Measurements from ENCODE around the gene DYNLT3. TPM values are rescaled to one million over a fixed set of nuclear protein-coding genes. Genes with fewer than 3 reads are reported as not detected.

Gene DYNLT3
- polyA plus RNA-seq, 4 donors: 39.0 to 51.3 (median 49.8) TPM

DNA sequence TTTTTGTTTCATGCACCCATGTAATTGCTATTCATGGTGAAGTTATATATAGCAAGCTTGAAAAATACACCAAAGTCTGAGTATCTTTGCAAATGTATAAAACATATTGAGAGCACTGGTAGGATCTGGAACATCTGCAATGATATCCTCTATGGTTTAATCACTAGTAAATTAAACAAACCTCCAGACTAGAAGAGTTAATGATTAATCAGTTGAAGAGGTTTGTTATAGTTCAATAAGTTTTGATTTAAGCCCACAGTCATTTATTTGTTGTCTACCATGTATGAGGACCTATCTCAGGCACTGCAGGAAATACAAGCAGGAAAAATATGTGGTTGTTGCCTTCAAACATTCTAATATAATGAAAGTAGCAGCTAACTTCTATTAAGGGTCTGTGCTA, 51.1 kb downstream of the DYNLT3 start:
- DNase-seq (ENCODE audit: low read depth in 4 of 4, low spot score in 3 of 4): no peak

Other genes starting within 250 kb of the DYNLT3 start
- 1 to 10 TPM; 1.2 to 1.6 (median 1.3) TPM for gene XK, start 161.8 kb downstream of the DYNLT3 start, polyA plus RNA-seq (ENCODE audit: insufficient read length in 4 of 4)
- gene CYBB, start 67.5 kb downstream of the DYNLT3 start, polyA plus RNA-seq (ENCODE audit: insufficient read length in 4 of 4): 10 to 100 TPM in 3 of 4 donors, 1 to 10 TPM in 1; 7.3 to 13.9 (median 11.9) TPM
- gene SYTL5, start 159.0 kb upstream of the DYNLT3 start, polyA plus RNA-seq (ENCODE audit: insufficient read length in 4 of 4): 1 to 10 TPM; 2.6 to 3.3 (median 3.2) TPM